Panc1 (cell line): ENCODE data around the gene SMIM11. TPM values are rescaled to one million over a fixed set of nuclear protein-coding genes. Genes with fewer than 3 reads are reported as not detected.

Source experiments
- ATAC-seq: fragments of 200-7000 bp; cut with Tn5 transposase; 2 replicates; pipeline ENCODE4 v1.9.1; 2020; ENCODE audit warnings: mild to moderate bottlenecking, moderate library complexity
- BruUV-seq: library from RNA; stranded (reverse); fragments of 400-500 nt; replicated peaks from 2 replicates; lab custom pipeline; 2021; lab: Mats Ljungman, UMichigan
- CTCF ChIA-PET: fragments of 300-600 bp; sonication (Branson Sonifier 250); formaldehyde crosslinking; loops from one replicate; lab custom pipeline; 2022; ENCODE audit warnings: antibody characterized with exemption; lab: Charles Lee
- POLR2A ChIA-PET: fragments of 300-600 bp; sonication (Branson Sonifier 250); formaldehyde crosslinking; loops from one replicate; lab custom pipeline; 2022; ENCODE audit warnings: antibody characterized with exemption; lab: Charles Lee
- DNase-seq: peaks from one replicate; pipeline ENCODE4 v3.0.0-alpha.2; 2010; ENCODE audit warnings: low read depth, low spot score
- H3K27ac ChIP-seq: 2 replicates; pipeline ENCODE4 v1.5.1; 2011; ENCODE audit warnings: mild to moderate bottlenecking, low read length, inconsistent platforms
- H3K27me3 ChIP-seq: fragments of 200-500 bp; sonication (Bioruptor generic); 2 replicates; pipeline ENCODE4 v1.6.0; 2014; ENCODE audit warnings: low read length, inconsistent platforms; ENCODE audit not compliant: control insufficient read depth, insufficient read depth
- H3K36me3 ChIP-seq: fragments of 200-500 bp; sonication (Bioruptor generic); 2 replicates; pipeline ENCODE4 v1.5.1; 2014; ENCODE audit warnings: inconsistent platforms, mild to moderate bottlenecking, low read length, moderate library complexity; ENCODE audit not compliant: control insufficient read depth, insufficient read depth
- H3K4me1 ChIP-seq: 2 replicates; pipeline ENCODE4 v1.5.1; 2011; ENCODE audit warnings: inconsistent platforms, mild to moderate bottlenecking, low read length, moderate library complexity; ENCODE audit not compliant: control insufficient read depth, insufficient read depth
- H3K4me3 ChIP-seq, 2 experiments: 2 replicates each; pipeline ENCODE4 v1.5.1; 2011 to 2012; ENCODE audit warnings: low read depth in 2 of 2, low read length in 2 of 2, mild to moderate bottlenecking in 2 of 2, inconsistent platforms in 1 of 2, moderate library complexity in 1 of 2
- H3K9me3 ChIP-seq: fragments of 200-500 bp; sonication (Bioruptor generic); 2 replicates; pipeline ENCODE4 v1.5.1; 2014; ENCODE audit warnings: low read depth, mild to moderate bottlenecking, inconsistent platforms, low read length, moderate library complexity; ENCODE audit not compliant: control insufficient read depth, insufficient read depth
- POLR2AphosphoS5 ChIP-seq: IDR thresholded peaks from 2 replicates; pipeline ENCODE4 v1.6.1; 2012; ENCODE audit warnings: mild to moderate bottlenecking, low read depth, low read length, moderate library complexity
- SIN3A ChIP-seq: IDR thresholded peaks from 2 replicates; pipeline ENCODE4 v1.6.1; 2012; ENCODE audit warnings: low read depth, mild to moderate bottlenecking, low read length, moderate library complexity, borderline replicate concordance; ENCODE audit not compliant: insufficient read depth
- TCF7L2 ChIP-seq: IDR thresholded peaks from 2 replicates; pipeline ENCODE4 v1.6.1; 2011; ENCODE audit warnings: mild to moderate bottlenecking, low read depth, low read length, inconsistent platforms
- in situ Hi-C: cut with HindIII; loops from 2 replicates; pipeline ENCODE4 v1.10.0; 2016; ENCODE audit warnings: low sequenced_read_pairs, low pct_unique_long_range_greater_than_20kb
- intact Hi-C: fragments of 100-400 bp; cut with micrococcal nuclease; formaldehyde crosslinking; loops from one replicate; pipeline ENCODE4 v1.10.0; 2022; ENCODE audit not compliant: unreplicated experiment
- total RNA-seq: library from RNA; stranded (reverse); gene quantifications from one replicate; pipeline ENCODE4 v1.2.1, GENCODE V29; 2021; ENCODE audit not compliant: unreplicated experiment
- TF ChIP-seq, protein P1 (sequence below), 2 experiments: IDR thresholded peaks; 2 replicates each; pipeline ENCODE4 v1.6.1; 2011 to 2012; ENCODE audit warnings: low read depth in 2 of 2, control low read depth in 1 of 2, low read length in 1 of 2, mild to moderate bottlenecking in 1 of 2, moderate library complexity in 1 of 2; ENCODE audit not compliant: insufficient read depth in 1 of 2
- TF ChIP-seq, protein P2 (sequence below): fragments of 450-650 bp; IDR thresholded peaks from 2 replicates; pipeline ENCODE4 v1.5.1; 2017; ENCODE audit warnings: mild to moderate bottlenecking

The SMIM11 gene
- total RNA-seq, 1 experiment from 2014 or later, result 17.1 TPM

DNA sequence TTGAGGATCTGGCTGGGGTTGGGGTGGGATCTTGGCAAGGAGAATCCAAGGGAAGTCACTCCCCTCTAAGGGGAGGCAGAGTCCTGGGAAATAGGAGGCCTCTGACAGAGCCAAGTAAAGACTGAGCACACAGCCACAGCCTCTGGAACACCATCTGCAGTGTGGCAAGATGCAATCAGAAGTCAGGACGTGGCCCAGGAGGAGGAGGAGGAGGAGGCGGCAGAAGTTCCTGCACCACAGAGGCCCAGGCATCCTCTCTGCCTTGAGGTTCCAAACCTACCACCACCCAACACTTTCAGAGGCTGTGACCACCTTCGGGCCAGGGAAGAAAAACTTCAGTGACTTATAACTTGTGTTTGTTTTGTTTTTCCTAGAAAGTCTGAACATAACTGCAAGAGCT is 35.2 kb upstream of the SMIM11 start:
- no peak for ATAC-seq
- intact Hi-C loops (no loop called here), in situ Hi-C loops (no loop called here)
- Histone ChIP-seq H3K9me3 (no peaks in the 10 kb centered on the region), H3K27ac (no peak overlapping the region), H3K4me1 (no peaks in the 10 kb centered on the region), H3K4me3 (no peak overlapping the region), H3K36me3 (no peaks in the 10 kb centered on the region), H3K27me3 (no peaks in the 10 kb centered on the region)
- DNase-seq, result no peak
- TF ChIP-seq POLR2AphosphoS5 (no peak), SIN3A (no peak), TCF7L2 (no peak)
- TF ChIP-seq, protein P1, sequence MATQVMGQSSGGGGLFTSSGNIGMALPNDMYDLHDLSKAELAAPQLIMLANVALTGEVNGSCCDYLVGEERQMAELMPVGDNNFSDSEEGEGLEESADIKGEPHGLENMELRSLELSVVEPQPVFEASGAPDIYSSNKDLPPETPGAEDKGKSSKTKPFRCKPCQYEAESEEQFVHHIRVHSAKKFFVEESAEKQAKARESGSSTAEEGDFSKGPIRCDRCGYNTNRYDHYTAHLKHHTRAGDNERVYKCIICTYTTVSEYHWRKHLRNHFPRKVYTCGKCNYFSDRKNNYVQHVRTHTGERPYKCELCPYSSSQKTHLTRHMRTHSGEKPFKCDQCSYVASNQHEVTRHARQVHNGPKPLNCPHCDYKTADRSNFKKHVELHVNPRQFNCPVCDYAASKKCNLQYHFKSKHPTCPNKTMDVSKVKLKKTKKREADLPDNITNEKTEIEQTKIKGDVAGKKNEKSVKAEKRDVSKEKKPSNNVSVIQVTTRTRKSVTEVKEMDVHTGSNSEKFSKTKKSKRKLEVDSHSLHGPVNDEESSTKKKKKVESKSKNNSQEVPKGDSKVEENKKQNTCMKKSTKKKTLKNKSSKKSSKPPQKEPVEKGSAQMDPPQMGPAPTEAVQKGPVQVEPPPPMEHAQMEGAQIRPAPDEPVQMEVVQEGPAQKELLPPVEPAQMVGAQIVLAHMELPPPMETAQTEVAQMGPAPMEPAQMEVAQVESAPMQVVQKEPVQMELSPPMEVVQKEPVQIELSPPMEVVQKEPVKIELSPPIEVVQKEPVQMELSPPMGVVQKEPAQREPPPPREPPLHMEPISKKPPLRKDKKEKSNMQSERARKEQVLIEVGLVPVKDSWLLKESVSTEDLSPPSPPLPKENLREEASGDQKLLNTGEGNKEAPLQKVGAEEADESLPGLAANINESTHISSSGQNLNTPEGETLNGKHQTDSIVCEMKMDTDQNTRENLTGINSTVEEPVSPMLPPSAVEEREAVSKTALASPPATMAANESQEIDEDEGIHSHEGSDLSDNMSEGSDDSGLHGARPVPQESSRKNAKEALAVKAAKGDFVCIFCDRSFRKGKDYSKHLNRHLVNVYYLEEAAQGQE (IDR thresholded peaks at IDR 0.05; ENCODE audit: insufficient read depth in 1 of 2, low read depth in 2 of 2, low read length in 1 of 2), result no peak
- BruUV-seq, result no TSS peak
- CTCF ChIA-PET, result no interaction called here
- POLR2A ChIA-PET, result no interaction called here

DNA sequence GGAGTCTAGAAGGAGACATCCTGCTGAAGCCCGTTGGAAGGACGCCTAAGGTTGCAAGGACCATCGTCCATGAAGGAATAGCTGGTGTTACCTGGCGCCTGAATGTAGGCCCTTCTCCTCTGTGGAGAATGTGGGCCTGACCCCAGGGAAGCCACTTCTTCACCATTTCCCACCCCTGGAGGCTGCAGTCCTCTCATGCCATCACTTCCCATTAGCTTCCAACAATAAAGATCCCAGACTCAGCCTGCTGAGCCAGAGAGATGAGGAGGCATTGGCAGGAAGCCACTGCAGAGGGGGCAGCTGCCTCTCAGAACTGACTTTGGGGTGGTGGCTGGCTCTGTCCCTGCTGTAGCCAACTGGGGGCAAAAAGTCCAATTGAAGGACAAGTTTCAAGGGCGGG is 32.8 kb upstream of the SMIM11 start:
- ATAC-seq (no peak), DNase-seq (no peak)
- in situ Hi-C loops (no loop called here), intact Hi-C loops (no loop called here)
- no TSS peak for BruUV-seq
- TF ChIP-seq TCF7L2 (no peak), POLR2AphosphoS5 (no peak), SIN3A (no peak)
- TF ChIP-seq, protein P1 (IDR thresholded peaks at IDR 0.05; ENCODE audit: insufficient read depth in 1 of 2, low read depth in 2 of 2, low read length in 1 of 2), result no peak
- TF ChIP-seq, protein P2, sequence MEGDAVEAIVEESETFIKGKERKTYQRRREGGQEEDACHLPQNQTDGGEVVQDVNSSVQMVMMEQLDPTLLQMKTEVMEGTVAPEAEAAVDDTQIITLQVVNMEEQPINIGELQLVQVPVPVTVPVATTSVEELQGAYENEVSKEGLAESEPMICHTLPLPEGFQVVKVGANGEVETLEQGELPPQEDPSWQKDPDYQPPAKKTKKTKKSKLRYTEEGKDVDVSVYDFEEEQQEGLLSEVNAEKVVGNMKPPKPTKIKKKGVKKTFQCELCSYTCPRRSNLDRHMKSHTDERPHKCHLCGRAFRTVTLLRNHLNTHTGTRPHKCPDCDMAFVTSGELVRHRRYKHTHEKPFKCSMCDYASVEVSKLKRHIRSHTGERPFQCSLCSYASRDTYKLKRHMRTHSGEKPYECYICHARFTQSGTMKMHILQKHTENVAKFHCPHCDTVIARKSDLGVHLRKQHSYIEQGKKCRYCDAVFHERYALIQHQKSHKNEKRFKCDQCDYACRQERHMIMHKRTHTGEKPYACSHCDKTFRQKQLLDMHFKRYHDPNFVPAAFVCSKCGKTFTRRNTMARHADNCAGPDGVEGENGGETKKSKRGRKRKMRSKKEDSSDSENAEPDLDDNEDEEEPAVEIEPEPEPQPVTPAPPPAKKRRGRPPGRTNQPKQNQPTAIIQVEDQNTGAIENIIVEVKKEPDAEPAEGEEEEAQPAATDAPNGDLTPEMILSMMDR, result no peak
- Histone ChIP-seq H3K4me3 (no peak overlapping the region), H3K36me3 (no peaks in the 10 kb centered on the region), H3K4me1 (no peaks in the 10 kb centered on the region), H3K9me3 (no peaks in the 10 kb centered on the region), H3K27ac (no peak overlapping the region), H3K27me3 (no peaks in the 10 kb centered on the region)
- ChIA-PET CTCF (no interaction called here), POLR2A (no interaction called here)
